HK-2 (cell line): Measurements from ENCODE around the gene CPEB3.
A peak's percentile ranks its signal among the peaks of the same experiment; 100 is the strongest.
"Not testable (repeated sequence)": the region's sequence is repeated elsewhere in the genome, so short reads cannot be mapped to it uniquely, and the experiment has no call there.

Experiments
- DNase-seq: peaks from one replicate; pipeline ENCODE4 v3.0.0-alpha.2; 2018; ENCODE audit not compliant: unreplicated experiment

CPEB3 gene

GRCh38 chr10:92142949-92143348 lies 147.9 kb downstream of the CPEB3 start:
- DNase-seq: no peak

GRCh38 chr10:92142512-92142911 lies 148.4 kb downstream of the CPEB3 start:
- DNase-seq: no peak

- DNase-seq: not testable (repeated sequence)
These were observed 149.7 kb downstream of the CPEB3 start for GRCh38 chr10:92141147-92141546.

- DNase-seq: not testable (repeated sequence)
These were observed 156.8 kb downstream of the CPEB3 start for GRCh38 chr10:92134049-92134448.

- DNase-seq: no peak
These were observed 159.5 kb downstream of the CPEB3 start for GRCh38 chr10:92131275-92131820.

- DNase-seq: no peak
These were observed 160.1 kb downstream of the CPEB3 start for GRCh38 chr10:92130622-92131274.

- peak; percentile 7 for DNase-seq
These were observed 164.7 kb downstream of the CPEB3 start for GRCh38 chr10:92126100-92126650.

GRCh38 chr10:92125144-92125543 lies 165.7 kb downstream of the CPEB3 start:
- no peak for DNase-seq

GRCh38 chr10:92124616-92125143 lies 166.2 kb downstream of the CPEB3 start:
- no peak for DNase-seq

GRCh38 chr10:92124020-92124419 lies 166.9 kb downstream of the CPEB3 start:
- no peak for DNase-seq

GRCh38 chr10:92122941-92123450 lies 167.9 kb downstream of the CPEB3 start:
- DNase-seq: no peak

GRCh38 chr10:92121686-92122492 lies 169.0 kb downstream of the CPEB3 start:
- DNase-seq: no peak

GRCh38 chr10:92119340-92119739 lies 171.5 kb downstream of the CPEB3 start:
- DNase-seq: no peak

GRCh38 chr10:92114917-92115316 lies 176.0 kb downstream of the CPEB3 start:
- DNase-seq: not testable (repeated sequence)

GRCh38 chr10:92113911-92114600 lies 176.8 kb downstream of the CPEB3 start:
- DNase-seq: no peak

- no peak for DNase-seq
These were observed 178.4 kb downstream of the CPEB3 start for GRCh38 chr10:92112462-92112861.

- DNase-seq: no peak
These were observed 179.4 kb downstream of the CPEB3 start for GRCh38 chr10:92111336-92111939.

- DNase-seq: no peak
These were observed 180.7 kb downstream of the CPEB3 start for GRCh38 chr10:92110039-92110794.

- no peak for DNase-seq
These were observed 182.1 kb downstream of the CPEB3 start for GRCh38 chr10:92108747-92109146.

- DNase-seq: no peak
These were observed 182.8 kb downstream of the CPEB3 start for GRCh38 chr10:92108120-92108519.
